ENCODE data around the gene ZNF362.
A peak's percentile ranks its signal among the peaks of the same experiment; 100 is the strongest.

The ZNF362 gene

DNA sequence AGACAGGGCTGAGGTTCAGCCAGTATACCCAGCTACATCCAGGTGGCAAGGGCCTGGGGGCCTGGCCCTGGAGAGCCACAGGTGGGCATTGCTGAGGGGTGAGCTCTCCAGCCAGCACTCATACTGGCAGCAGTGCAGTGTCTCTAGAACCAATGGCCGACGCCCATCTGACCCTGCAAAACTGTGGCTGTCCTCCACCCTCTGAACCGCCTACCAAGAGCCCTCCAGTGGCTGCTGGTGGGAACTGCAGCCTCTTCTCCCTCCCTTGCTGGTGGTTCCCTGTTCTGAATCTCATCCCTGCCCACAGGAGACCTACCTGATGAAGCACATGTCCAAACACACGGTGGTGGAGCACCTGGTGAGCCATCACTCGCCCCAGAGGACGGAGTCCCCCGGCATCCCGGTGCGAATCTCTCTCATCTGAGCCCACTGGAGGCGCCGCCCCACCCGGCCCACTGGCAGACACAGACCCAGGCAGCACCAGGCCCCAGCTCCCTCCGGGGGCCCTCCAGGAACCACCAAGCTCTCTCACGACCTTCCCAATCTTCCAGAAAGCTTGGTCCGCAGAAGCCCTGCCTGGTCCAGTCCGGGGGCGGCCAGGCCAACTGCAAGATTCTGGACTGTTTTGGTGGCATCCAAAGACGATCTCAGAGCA lies 42.5 kb downstream of the ZNF362 start (continued):
- TF ChIP-seq ZNF792 (tag by site-specific recombination; IDR thresholded peaks at IDR 0.05): no peak
- TF ChIP-seq ZBTB17 (tag by site-specific recombination; IDR thresholded peaks at IDR 0.05): no peak
- no peak for TF ChIP-seq ZNF843 (tag by site-specific recombination; IDR thresholded peaks at IDR 0.05)
- peak; percentile 40 for TF ChIP-seq ZNF654 (tag by site-specific recombination; IDR thresholded peaks at IDR 0.05; ENCODE audit: low read depth)
- TF ChIP-seq, protein P1, sequence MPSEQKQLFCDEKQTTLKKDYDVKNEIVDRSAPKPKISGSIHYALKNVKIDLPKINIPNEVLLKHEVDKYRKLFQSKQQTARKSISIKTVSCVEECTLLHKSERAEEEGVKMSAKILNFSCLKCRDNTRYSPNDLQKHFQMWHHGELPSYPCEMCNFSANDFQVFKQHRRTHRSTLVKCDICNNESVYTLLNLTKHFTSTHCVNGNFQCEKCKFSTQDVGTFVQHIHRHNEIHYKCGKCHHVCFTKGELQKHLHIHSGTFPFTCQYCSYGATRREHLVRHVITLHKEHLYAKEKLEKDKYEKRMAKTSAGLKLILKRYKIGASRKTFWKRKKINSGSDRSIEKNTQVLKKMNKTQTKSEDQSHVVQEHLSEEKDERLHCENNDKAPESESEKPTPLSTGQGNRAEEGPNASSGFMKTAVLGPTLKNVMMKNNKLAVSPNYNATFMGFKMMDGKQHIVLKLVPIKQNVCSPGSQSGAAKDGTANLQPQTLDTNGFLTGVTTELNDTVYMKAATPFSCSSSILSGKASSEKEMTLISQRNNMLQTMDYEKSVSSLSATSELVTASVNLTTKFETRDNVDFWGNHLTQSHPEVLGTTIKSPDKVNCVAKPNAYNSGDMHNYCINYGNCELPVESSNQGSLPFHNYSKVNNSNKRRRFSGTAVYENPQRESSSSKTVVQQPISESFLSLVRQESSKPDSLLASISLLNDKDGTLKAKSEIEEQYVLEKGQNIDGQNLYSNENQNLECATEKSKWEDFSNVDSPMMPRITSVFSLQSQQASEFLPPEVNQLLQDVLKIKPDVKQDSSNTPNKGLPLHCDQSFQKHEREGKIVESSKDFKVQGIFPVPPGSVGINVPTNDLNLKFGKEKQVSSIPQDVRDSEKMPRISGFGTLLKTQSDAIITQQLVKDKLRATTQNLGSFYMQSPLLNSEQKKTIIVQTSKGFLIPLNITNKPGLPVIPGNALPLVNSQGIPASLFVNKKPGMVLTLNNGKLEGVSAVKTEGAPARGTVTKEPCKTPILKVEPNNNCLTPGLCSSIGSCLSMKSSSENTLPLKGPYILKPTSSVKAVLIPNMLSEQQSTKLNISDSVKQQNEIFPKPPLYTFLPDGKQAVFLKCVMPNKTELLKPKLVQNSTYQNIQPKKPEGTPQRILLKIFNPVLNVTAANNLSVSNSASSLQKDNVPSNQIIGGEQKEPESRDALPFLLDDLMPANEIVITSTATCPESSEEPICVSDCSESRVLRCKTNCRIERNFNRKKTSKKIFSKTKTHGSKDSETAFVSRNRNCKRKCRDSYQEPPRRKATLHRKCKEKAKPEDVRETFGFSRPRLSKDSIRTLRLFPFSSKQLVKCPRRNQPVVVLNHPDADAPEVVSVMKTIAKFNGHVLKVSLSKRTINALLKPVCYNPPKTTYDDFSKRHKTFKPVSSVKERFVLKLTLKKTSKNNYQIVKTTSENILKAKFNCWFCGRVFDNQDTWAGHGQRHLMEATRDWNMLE (tag by site-specific recombination; conservative IDR thresholded peaks at IDR 0.05; ENCODE audit: low read depth): no peak
- peak; percentile 35; the same call in 1 of the 2 replicates for TF ChIP-seq ZNF548 (tag by site-specific recombination; IDR thresholded peaks at IDR 0.05)
- TF ChIP-seq TRIM28 (IDR thresholded peaks at IDR 0.05; ENCODE audit: borderline replicate concordance, low read length): peak; percentile 14; the same call in 1 of the 2 replicates
- TF ChIP-seq GLI2 (tag by site-specific recombination; IDR thresholded peaks at IDR 0.05; ENCODE audit: borderline replicate concordance, low read depth): no peak
- TF ChIP-seq ZSCAN30 (tag by site-specific recombination; IDR thresholded peaks at IDR 0.05): 0 out of 2 replicates have a peak, but pooled peaks have one; percentile 18
- TF ChIP-seq, protein P2, sequence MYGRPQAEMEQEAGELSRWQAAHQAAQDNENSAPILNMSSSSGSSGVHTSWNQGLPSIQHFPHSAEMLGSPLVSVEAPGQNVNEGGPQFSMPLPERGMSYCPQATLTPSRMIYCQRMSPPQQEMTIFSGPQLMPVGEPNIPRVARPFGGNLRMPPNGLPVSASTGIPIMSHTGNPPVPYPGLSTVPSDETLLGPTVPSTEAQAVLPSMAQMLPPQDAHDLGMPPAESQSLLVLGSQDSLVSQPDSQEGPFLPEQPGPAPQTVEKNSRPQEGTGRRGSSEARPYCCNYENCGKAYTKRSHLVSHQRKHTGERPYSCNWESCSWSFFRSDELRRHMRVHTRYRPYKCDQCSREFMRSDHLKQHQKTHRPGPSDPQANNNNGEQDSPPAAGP (tag by site-specific recombination; IDR thresholded peaks at IDR 0.05): 0 out of 2 replicates have a peak, but pooled peaks have one; percentile 37
- TF ChIP-seq ZNF2 (tag by site-specific recombination; IDR thresholded peaks at IDR 0.05): peak; percentile 99
- 0 out of 2 replicates have a peak, but pooled peaks have one; percentile 10 for TF ChIP-seq EGR2 (tag by site-specific recombination; IDR thresholded peaks at IDR 0.05; ENCODE audit: low read depth)

DNA sequence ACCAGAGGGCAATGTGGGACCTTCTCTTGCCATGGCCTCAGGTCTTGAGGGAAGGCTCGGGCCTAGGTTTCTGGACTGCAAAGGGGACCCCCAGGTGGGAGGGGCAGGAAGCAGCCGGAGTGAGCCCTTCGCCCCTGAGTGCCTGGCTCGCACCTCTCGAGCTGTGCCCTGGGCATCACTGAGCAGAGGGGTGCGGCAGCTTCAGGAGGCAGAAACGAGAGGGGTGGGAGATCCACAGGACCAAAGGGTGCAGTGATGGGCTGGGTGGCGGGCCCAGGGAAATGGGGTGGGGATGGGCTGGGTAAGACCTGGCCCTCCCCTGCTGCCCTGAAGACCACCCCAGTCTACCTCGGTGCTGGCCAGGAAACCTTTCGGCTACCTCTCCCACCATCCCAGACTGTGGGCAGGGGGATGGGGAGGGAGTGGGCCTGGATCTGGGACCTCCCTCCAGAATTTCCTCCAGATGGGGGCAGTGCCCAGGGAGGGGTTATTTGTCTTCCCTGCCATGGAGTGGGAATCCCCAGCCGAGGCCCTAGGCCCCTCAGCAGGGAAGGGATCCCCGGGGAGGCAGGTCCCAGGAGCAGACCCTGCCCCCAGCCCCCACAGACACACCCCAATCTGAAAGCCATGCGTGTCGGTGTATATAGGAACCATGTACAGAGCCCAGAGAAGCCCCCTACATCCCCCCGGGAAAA lies 43.3 kb downstream of the ZNF362 start:
- Histone ChIP-seq H3K4me1 (ENCODE audit: control insufficient read depth, insufficient read depth, low read length) (no peaks in the 10 kb centered on the region), H3K4me3 (ENCODE audit: low read depth, low read length) (no peak overlapping the region), H3K27ac (ENCODE audit: extremely low read depth, low read depth, low read length) (no peak overlapping the region), H3K36me3 (ENCODE audit: control insufficient read depth in 2 of 2, insufficient read depth in 1 of 2, low read length in 2 of 2) (peaks cover 0 to 42% of the 10 kb centered on the region in 2 experiments; a peak in 2 of 3 replicates), H3K9me3 (ENCODE audit: control insufficient read depth, insufficient read depth, low read depth, low read length) (no peaks in the 10 kb centered on the region)
- POLR2A ChIA-PET: no interaction called here
- CTCF ChIA-PET: interaction anchor here (0.7 to 7.0 kb wide), 4 partner anchors 14 to 689 kb away, joined by 3 to 114 read pairs (median 4); partner anchors contain the start of gene ZSCAN20
- TF ChIP-seq ZNF544 (tag by site-specific recombination; IDR thresholded peaks at IDR 0.05): no peak
- peak; percentile 23; the same call in 1 of the 2 replicates for TF ChIP-seq ZIC2 (tag by site-specific recombination; IDR thresholded peaks at IDR 0.05)
- TF ChIP-seq ZNF792 (tag by site-specific recombination; IDR thresholded peaks at IDR 0.05): no peak
- no peak for TF ChIP-seq ZNF426 (tag by site-specific recombination; IDR thresholded peaks at IDR 0.05)
- TF ChIP-seq MEIS1 (CRISPR knock-in tag; IDR thresholded peaks at IDR 0.05; ENCODE audit: borderline replicate concordance): no peak
- TF ChIP-seq, protein P3, sequence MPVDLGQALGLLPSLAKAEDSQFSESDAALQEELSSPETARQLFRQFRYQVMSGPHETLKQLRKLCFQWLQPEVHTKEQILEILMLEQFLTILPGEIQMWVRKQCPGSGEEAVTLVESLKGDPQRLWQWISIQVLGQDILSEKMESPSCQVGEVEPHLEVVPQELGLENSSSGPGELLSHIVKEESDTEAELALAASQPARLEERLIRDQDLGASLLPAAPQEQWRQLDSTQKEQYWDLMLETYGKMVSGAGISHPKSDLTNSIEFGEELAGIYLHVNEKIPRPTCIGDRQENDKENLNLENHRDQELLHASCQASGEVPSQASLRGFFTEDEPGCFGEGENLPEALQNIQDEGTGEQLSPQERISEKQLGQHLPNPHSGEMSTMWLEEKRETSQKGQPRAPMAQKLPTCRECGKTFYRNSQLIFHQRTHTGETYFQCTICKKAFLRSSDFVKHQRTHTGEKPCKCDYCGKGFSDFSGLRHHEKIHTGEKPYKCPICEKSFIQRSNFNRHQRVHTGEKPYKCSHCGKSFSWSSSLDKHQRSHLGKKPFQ (tag by site-specific recombination; IDR thresholded peaks at IDR 0.05): no peak
- no peak for TF ChIP-seq ZNF768 (tag by site-specific recombination; IDR thresholded peaks at IDR 0.05)

Measured in HEK293 (cell line).